Muscle of leg (tissue), 16 donors: ENCODE data around the gene RAP1GAP. TPM values are rescaled to one million over a fixed set of nuclear protein-coding genes. Genes with fewer than 3 reads are reported as not detected.
A peak's percentile ranks its signal among the peaks of the same experiment; 100 is the strongest.

Experiments
- DNase-seq: peaks from one replicate; pipeline ENCODE4 v3.0.0; 2013
- H3K27ac ChIP-seq: one replicate; pipeline ENCODE4 v1.5.1; 2013; ENCODE audit warnings: mild to moderate bottlenecking, low read length, control low read depth
- H3K27me3 ChIP-seq: one replicate; pipeline ENCODE4 v1.6.1; 2013; ENCODE audit warnings: low read length; ENCODE audit not compliant: control insufficient read depth, insufficient read depth
- H3K36me3 ChIP-seq: one replicate; pipeline ENCODE4 v1.6.1; 2013; ENCODE audit warnings: low read length; ENCODE audit not compliant: control insufficient read depth, insufficient read depth
- H3K4me1 ChIP-seq: one replicate; pipeline ENCODE4 v1.6.1; 2013; ENCODE audit warnings: low read length; ENCODE audit not compliant: control insufficient read depth, insufficient read depth
- H3K4me3 ChIP-seq: one replicate; pipeline ENCODE4 v1.5.1; 2013; ENCODE audit warnings: low read length, control low read depth
- H3K9me3 ChIP-seq: replicated peaks from 2 replicates; pipeline ENCODE4 v1.6.1; 2013; ENCODE audit warnings: low read depth, low read length; ENCODE audit not compliant: control insufficient read depth
- WGBS: methylation state at CpG from one replicate; pipeline ENCODE4 v1.1.5; 2013; ENCODE audit warnings: missing lambda C conversion rate; ENCODE audit not compliant: insufficient coverage; 5-methylcytosine and 5-hydroxymethylcytosine counted together
- long read RNA-seq, 11 donors: transcript quantifications; one replicate each; lab custom pipeline, GENCODE V29; 2026
- polyA plus RNA-seq, 8 donors: library from polyadenylated mRNA; unstranded; fragments of 120-200 nt; gene quantifications; one replicate each; pipeline versions ENCODE4 v1.2.1 to v1.2.3, GENCODE V29; 2013; ENCODE audit warnings: inconsistent platforms in 1 of 8, low replicate concordance in 1 of 8; ENCODE audit not compliant: insufficient read length in 8 of 8, insufficient read depth in 1 of 8
- total RNA-seq: library from RNA; stranded (reverse); fragments of 120-200 nt; gene quantifications from one replicate; pipeline ENCODE4 v1.2.4, GENCODE V29; 2013

Gene RAP1GAP
- total RNA-seq = 0.62 TPM
- 1 to 10 TPM; 1.0 to 4.9 (median 1.9) TPM for polyA plus RNA-seq
- long read RNA-seq, donor 1 = 0 reads
- long read RNA-seq, donor 2 = 0 reads
- long read RNA-seq, donor 3 = 0 reads
- long read RNA-seq, donor 4 = 0 reads
- long read RNA-seq, donor 5 = 0 reads
- long read RNA-seq, donor 6 = 0 reads
- long read RNA-seq, donor 7 = 0 reads
- long read RNA-seq, donor 8 = 0 reads
- long read RNA-seq, donor 9 = 0 reads
- long read RNA-seq, donor 10 = 0 reads
- long read RNA-seq, donor 11, partial matches to known transcripts = 0 of 1 reads
- long read RNA-seq, donor 11, other reads (novel, unspliced or antisense) = 0 of 1 reads

GRCh38 chr1:21669258-21670058, at the start of gene RAP1GAP:
Gene RAP1GAP, minus strand, starts transcription at chr1:21669357. Its CDS starts 49,325 bp downstream, at chr1:21620032.
- WGBS = 2% methylated on average over 64 of the region's 64 CpGs
- Histone ChIP-seq H3K4me1 (peaks cover 39% of the 10 kb centered on the region), H3K9me3 (no peaks in the 10 kb centered on the region), H3K27me3 (peaks cover 62% of the 10 kb centered on the region), H3K36me3 (no peaks in the 10 kb centered on the region), H3K4me3 (no peak within 1 kb of the TSS), H3K27ac (no peak within 1 kb of the TSS)
- no peak for DNase-seq

GRCh38 chr1:21716169-21716568, 47.0 kb upstream of the RAP1GAP start:
- Histone ChIP-seq H3K4me1 (no peaks in the 10 kb centered on the region), H3K4me3 (no peak overlapping the region), H3K27ac (no peak overlapping the region), H3K27me3 (no peaks in the 10 kb centered on the region), H3K9me3 (no peaks in the 10 kb centered on the region), H3K36me3 (peaks cover 41% of the 10 kb centered on the region)
- no peak for DNase-seq
- WGBS = no CpG with 5 or more reads among the region's 2 CpGs

GRCh38 chr1:21707891-21708290, 38.7 kb upstream of the RAP1GAP start:
- Histone ChIP-seq H3K36me3 (peaks cover 32% of the 10 kb centered on the region), H3K9me3 (no peaks in the 10 kb centered on the region), H3K4me3 (no peak overlapping the region), H3K27me3 (no peaks in the 10 kb centered on the region), H3K4me1 (no peaks in the 10 kb centered on the region), H3K27ac (no peak overlapping the region)
- DNase-seq = no peak
- WGBS = 97% methylated on average over 3 of the region's 4 CpGs

GRCh38 chr1:21707086-21707840, 38.1 kb upstream of the RAP1GAP start:
- H3K27ac ChIP-seq = no peak overlapping the region
- H3K4me1 ChIP-seq = no peaks in the 10 kb centered on the region
- no CpG with 5 or more reads among the region's 5 CpGs for WGBS
- peaks cover 36% of the 10 kb centered on the region for H3K36me3 ChIP-seq
- no peak overlapping the region for H3K4me3 ChIP-seq
- H3K9me3 ChIP-seq = no peaks in the 10 kb centered on the region
- DNase-seq = no peak
- no peaks in the 10 kb centered on the region for H3K27me3 ChIP-seq

- Histone ChIP-seq H3K4me1 (no peaks in the 10 kb centered on the region), H3K36me3 (peaks cover 38% of the 10 kb centered on the region), H3K27me3 (no peaks in the 10 kb centered on the region), H3K9me3 (no peaks in the 10 kb centered on the region), H3K4me3 (no peak overlapping the region), H3K27ac (no peak overlapping the region)
- DNase-seq = no peak
- WGBS = 34% methylated on average over 2 of the region's 8 CpGs
Observed at GRCh38 chr1:21706151-21706835, 37.1 kb upstream of the RAP1GAP start.

- Histone ChIP-seq H3K9me3 (no peaks in the 10 kb centered on the region), H3K4me1 (no peaks in the 10 kb centered on the region), H3K4me3 (no peak overlapping the region), H3K27me3 (no peaks in the 10 kb centered on the region), H3K27ac (no peak overlapping the region), H3K36me3 (peaks cover 42% of the 10 kb centered on the region)
- no peak for DNase-seq
- no CpG with 5 or more reads among the region's 4 CpGs for WGBS
Observed at GRCh38 chr1:21705303-21705980, 36.3 kb upstream of the RAP1GAP start.

- H3K4me1 ChIP-seq = no peaks in the 10 kb centered on the region
- no peaks in the 10 kb centered on the region for H3K27me3 ChIP-seq
- no peak overlapping the region for H3K4me3 ChIP-seq
- no CpG with 5 or more reads among the region's 5 CpGs for WGBS
- no peak overlapping the region for H3K27ac ChIP-seq
- peaks cover 49% of the 10 kb centered on the region for H3K36me3 ChIP-seq
- DNase-seq = no peak
- no peaks in the 10 kb centered on the region for H3K9me3 ChIP-seq
Observed at GRCh38 chr1:21704145-21704544, 35.0 kb upstream of the RAP1GAP start.

GRCh38 chr1:21703318-21703963, 34.3 kb upstream of the RAP1GAP start:
- Histone ChIP-seq H3K36me3 (peaks cover 50% of the 10 kb centered on the region), H3K27ac (no peak overlapping the region), H3K27me3 (no peaks in the 10 kb centered on the region), H3K4me3 (no peak overlapping the region), H3K9me3 (no peaks in the 10 kb centered on the region), H3K4me1 (no peaks in the 10 kb centered on the region)
- WGBS = no CpG with 5 or more reads among the region's 3 CpGs
- peak; percentile 15 for DNase-seq

- Histone ChIP-seq H3K9me3 (no peaks in the 10 kb centered on the region), H3K4me1 (no peaks in the 10 kb centered on the region), H3K27ac (no peak overlapping the region), H3K27me3 (no peaks in the 10 kb centered on the region), H3K4me3 (no peak overlapping the region), H3K36me3 (peaks cover 45% of the 10 kb centered on the region)
- no peak for DNase-seq
- WGBS = 100% methylated on average over 3 of the region's 4 CpGs
Observed at GRCh38 chr1:21702780-21703179, 33.6 kb upstream of the RAP1GAP start.
